Measurements from ENCODE around the gene SMIM10L1. TPM values are rescaled to one million over a fixed set of nuclear protein-coding genes. Genes with fewer than 3 reads are reported as not detected.

The SMIM10L1 gene
- total RNA-seq (2014; rRNA removed; shearing (Covaris generic)): 10.3 and 11.4 TPM in 2 replicates

- in situ Hi-C loops (cut with HindIII; ENCODE audit: low sequenced_read_pairs): no loop called here
- peak; percentile 91 for DNase-seq (ENCODE audit: low spot score)
Measured at GRCh38 chr12:11171145-11171968, at the start of gene SMIM10L1. SMIM10L1 (plus strand) TSS chr12:11171194; CDS start chr12:11171357, 163 bp downstream.

DNA sequence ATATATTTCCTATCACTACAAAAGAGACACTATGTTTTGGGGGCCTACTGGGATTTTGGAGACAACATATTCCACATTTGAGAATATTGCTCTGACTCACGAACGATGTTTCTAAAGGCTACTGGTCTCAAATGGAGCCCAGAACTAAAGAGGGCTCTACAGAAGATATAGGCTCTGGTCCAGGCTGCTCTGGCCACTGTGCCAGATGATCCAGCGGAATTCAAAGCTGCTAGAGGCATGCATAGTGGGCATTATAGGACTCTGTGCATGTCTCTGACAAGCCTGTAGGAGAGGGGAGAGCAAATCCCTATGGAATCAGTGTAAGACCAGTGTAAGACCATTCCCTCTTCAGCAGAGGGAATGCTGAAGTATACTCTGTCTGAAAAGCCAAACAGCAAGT, 40.6 kb upstream of the SMIM10L1 start:
- in situ Hi-C loops (cut with HindIII; ENCODE audit: low sequenced_read_pairs): no loop called here
- DNase-seq (ENCODE audit: low spot score): no peak

DNA sequence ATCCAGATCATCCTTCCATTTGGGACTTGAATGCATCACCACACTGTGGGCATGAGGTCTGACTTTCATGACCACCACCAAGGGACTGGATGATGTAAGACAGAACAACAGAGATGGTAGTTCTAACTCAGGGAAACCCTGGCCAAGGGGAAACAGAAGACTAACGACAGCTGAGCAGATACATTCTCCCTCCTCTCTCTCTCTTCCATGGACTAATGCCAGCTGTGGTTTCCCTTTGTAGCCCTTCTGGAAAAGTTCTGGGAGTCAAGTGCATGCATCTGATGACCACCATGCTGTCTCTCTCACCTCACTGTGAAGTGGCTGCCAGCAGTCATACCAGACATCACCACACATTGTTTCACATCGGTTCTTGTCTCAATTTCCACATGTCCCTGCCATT, 40.0 kb upstream of the SMIM10L1 start:
- in situ Hi-C loops (cut with HindIII; ENCODE audit: low sequenced_read_pairs): no loop called here
- DNase-seq (ENCODE audit: low spot score): no peak

DNA sequence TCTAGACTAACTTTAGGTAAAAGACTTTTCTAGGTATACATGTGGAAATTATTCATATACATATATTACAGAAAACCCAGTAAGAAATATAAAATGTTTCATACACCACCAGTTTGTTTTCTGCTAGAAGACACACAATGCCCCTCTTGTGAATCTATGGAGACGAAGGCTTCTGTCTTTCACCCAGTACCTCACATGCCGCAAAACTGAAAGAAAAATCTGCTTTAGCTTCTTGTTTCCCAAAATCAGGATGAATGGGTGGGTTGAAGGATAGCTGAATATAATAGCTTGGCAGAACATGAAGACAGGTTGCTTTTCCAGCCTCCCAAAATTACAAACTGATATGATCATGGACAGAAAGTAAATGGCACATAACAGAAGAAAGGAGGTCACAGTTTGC, 37.8 kb upstream of the SMIM10L1 start:
- no peak for DNase-seq (ENCODE audit: low spot score)
- in situ Hi-C loops (cut with HindIII; ENCODE audit: low sequenced_read_pairs): no loop called here

GRCh38 chr12:11133816-11134215, 37.2 kb upstream of the SMIM10L1 start:
- in situ Hi-C loops (cut with HindIII; ENCODE audit: low sequenced_read_pairs): no loop called here
- no peak for DNase-seq (ENCODE audit: low spot score)

- in situ Hi-C loops (cut with HindIII; ENCODE audit: low sequenced_read_pairs): no loop called here
- peak; percentile 10 for DNase-seq (ENCODE audit: low spot score)
Measured at GRCh38 chr12:11134305-11134704, 36.7 kb upstream of the SMIM10L1 start, which contains the start of gene TAS2R30. TAS2R30 (minus strand) TSS chr12:11134644; CDS start chr12:11134244, 400 bp downstream.

GRCh38 chr12:11136075-11136474, 34.9 kb upstream of the SMIM10L1 start:
- in situ Hi-C loops (cut with HindIII; ENCODE audit: low sequenced_read_pairs): no loop called here
- no peak for DNase-seq (ENCODE audit: low spot score)

GRCh38 chr12:11143352-11143751, 27.6 kb upstream of the SMIM10L1 start:
- in situ Hi-C loops (cut with HindIII; ENCODE audit: low sequenced_read_pairs): no loop called here
- DNase-seq (ENCODE audit: low spot score): no peak

GRCh38 chr12:11144297-11144696, 26.7 kb upstream of the SMIM10L1 start:
- no peak for DNase-seq (ENCODE audit: low spot score)
- in situ Hi-C loops (cut with HindIII; ENCODE audit: low sequenced_read_pairs): no loop called here

- no peak for DNase-seq (ENCODE audit: low spot score)
- in situ Hi-C loops (cut with HindIII; ENCODE audit: low sequenced_read_pairs): no loop called here
Measured at GRCh38 chr12:11147420-11147819, 23.6 kb upstream of the SMIM10L1 start.

GRCh38 chr12:11150832-11151231, 20.2 kb upstream of the SMIM10L1 start:
- no peak for DNase-seq (ENCODE audit: low spot score)
- in situ Hi-C loops (cut with HindIII; ENCODE audit: low sequenced_read_pairs): no loop called here

DNA sequence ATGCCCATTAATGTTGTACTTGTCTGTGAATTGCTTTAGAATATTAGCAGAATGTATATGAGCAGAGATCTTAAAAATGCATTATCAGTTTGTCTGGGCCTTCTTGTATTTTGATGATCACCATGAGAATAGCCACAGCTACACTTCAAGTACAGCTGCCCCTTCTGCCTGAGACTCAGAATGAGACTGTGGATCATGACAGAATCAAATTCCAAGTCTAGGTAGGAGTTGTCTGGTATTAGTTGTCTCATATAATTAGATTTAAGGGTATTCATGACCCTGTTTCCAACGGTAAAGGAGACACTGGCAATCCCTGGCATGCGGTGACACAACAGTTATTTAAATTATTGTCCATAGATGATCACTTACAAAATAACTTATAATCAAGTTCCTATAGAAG, 18.3 kb upstream of the SMIM10L1 start:
- in situ Hi-C loops (cut with HindIII; ENCODE audit: low sequenced_read_pairs): no loop called here
- DNase-seq (ENCODE audit: low spot score): no peak

DNA sequence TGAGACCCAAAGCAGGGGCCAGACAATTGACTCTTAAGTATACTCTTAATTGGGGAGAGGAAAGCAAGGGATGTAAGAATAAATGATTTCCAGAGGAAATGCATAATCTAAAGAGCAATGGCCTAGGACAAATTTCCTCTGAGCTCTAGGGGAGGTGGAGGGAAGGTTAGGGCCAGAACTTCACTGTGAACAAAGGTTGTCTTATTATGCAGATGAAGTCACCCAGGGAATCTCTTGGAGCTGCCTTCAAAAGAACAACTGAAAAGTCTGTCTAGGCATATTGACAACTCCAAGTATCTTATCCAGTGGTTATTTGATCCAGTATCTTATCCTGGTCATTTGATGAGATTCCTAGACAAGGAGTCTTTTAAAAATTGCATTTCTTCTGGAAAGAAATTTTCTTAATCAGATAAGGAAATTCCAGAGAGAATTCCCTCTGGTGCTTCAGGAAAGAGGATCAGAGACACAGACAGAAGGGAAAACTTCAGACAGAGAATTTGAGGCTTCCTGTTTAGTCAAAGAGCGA, 16.5 kb upstream of the SMIM10L1 start:
- in situ Hi-C loops (cut with HindIII; ENCODE audit: low sequenced_read_pairs): no loop called here
- no peak for DNase-seq (ENCODE audit: low spot score)

DNA sequence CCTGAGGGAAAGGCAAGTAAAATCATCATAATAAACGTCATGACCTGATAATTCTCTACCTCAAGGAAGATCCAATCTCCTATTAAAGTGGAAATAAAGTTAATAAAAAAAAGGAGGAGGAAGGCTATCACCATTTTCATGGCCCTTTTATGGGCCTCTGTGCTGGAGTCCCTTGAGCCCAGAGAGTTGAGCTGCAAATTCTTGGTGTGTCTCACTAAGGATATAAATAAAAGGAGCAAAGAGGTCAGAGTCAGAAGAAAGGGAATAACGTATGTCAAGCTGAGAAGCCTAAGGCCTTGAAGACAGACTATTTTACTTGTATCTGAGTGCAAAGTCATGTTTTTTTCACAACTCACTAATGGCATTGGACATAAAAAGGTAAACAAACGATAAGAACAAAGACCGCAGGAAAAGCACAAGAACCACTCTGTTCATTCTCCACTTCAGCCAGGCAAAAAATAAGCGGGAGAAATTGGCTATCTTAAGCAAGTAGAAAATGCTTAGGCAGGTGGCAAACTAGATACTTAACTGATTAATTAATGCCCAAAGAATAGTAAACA, 12.0 kb upstream of the SMIM10L1 start:
- in situ Hi-C loops (cut with HindIII; ENCODE audit: low sequenced_read_pairs): no loop called here
- DNase-seq (ENCODE audit: low spot score): no peak

- in situ Hi-C loops (cut with HindIII; ENCODE audit: low sequenced_read_pairs): no loop called here
- DNase-seq (ENCODE audit: low spot score): peak; percentile 8
Measured at GRCh38 chr12:11162502-11162901, 8.5 kb upstream of the SMIM10L1 start.

- no peak for DNase-seq (ENCODE audit: low spot score)
- in situ Hi-C loops (cut with HindIII; ENCODE audit: low sequenced_read_pairs): no loop called here
Measured at GRCh38 chr12:11164384-11164783, 6.6 kb upstream of the SMIM10L1 start.

DNA sequence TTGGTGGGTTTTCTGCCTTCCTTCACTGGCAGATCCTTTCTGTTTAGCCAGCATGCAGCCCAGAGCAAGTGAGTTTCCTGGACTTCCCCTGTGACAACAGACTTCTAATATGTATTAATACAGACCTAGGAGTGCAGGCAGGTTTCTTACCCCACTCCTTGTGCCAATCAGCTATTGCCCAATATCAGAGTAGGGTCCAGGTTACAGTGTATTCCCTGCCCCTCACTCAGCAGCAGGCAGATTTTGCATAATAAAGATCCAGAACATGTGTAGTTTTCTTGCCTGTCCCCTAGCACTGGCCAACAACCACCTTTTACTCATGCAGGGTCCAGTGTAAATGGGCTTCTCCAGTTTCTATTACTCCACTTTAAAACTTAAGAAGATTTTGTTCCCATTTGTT, 4.7 kb upstream of the SMIM10L1 start:
- no peak for DNase-seq (ENCODE audit: low spot score)
- in situ Hi-C loops (cut with HindIII; ENCODE audit: low sequenced_read_pairs): no loop called here

- DNase-seq (ENCODE audit: low spot score): no peak
- in situ Hi-C loops (cut with HindIII; ENCODE audit: low sequenced_read_pairs): no loop called here
Measured at GRCh38 chr12:11170810-11171144, 217 bp upstream of the SMIM10L1 start.

DNA sequence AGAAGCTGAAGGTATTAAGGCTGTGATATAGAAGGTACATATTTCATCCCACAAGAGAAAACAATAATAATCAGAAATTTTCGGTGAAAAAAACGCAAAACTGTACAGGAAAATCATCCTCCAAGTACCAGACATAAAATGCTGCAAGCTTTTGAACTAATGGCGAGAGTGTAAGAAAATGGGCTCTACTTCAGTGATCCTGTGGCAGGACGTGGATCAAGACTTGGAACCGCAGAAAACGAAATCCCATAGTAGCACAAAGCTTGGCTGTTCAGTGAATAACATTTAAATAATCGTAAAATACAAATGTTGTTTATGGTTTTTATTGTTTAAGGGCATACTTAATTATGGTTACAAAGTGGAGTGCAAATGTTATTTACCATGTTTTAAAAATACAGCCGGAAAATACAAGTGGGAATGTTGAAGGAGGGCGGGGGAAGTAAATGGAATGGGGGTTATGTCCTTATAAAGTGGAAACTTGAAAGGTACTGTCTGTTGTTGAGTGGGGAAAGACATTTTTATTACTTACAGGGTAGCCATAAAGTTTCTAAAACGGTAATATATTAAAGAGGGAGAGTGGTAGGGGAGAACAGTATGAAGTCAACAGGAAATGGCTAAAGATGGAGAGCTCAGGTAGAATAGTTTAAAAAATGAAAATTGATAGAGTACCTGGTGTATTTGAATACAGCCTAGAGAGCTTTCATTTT, 1.1 kb downstream of the SMIM10L1 start:
- peak; percentile 50 for DNase-seq (ENCODE audit: low spot score)
- in situ Hi-C loops (cut with HindIII; ENCODE audit: low sequenced_read_pairs): no loop called here

DNA sequence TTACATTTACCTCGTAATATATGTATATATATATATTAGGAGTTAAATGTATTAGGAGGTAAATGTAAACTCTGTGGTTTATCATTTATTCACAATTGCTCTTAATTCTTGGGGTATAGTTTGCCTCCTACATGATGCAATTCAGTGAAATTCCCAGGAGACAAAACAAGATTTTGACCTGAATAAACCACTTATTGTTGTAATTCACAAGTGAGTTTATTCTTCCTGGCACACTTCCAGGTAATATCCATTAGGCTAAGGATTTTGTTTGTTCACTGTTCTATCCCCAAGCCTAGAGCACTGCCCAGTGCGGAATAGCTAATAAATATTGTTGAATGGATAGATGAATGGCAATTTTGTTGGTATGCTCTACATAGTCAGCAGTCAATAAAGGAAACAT, 3.0 kb downstream of the SMIM10L1 start:
- in situ Hi-C loops (cut with HindIII; ENCODE audit: low sequenced_read_pairs): no loop called here
- no peak for DNase-seq (ENCODE audit: low spot score)

Data from G401 (cell line).